ENCODE data around the gene SCT.

Gene SCT

GRCh38 chr11:609341-609811, 17.6 kb downstream of the SCT start:
- DNase-seq: no peak

DNA sequence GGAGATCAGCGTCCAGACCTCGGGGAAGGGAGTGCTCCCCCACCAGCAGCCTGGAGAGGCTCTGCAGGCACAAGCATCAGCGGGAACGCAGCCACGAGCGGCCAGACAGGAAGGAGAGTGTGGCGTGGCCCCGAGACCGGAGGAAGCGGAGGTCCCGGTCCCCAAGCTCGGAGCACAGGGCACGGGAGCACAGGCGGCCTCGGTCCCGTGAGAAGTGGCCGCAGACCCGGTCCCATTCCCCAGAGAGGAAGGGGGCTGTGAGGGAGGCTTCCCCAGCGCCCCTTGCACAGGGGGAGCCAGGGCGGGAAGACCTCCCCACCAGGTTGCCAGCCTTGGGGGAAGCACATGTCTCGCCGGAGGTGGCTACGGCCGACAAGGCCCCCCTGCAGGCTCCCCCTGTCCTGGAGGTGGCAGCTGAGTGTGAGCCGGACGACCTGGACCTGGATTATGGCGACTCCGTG, 18.2 kb downstream of the SCT start:
- DNase-seq: no peak

- no peak for DNase-seq
Observed at GRCh38 chr11:607971-608659, 18.9 kb downstream of the SCT start.

GRCh38 chr11:607020-607780, 19.8 kb downstream of the SCT start:
- no peak for DNase-seq

- no peak for DNase-seq
Observed at GRCh38 chr11:606245-606644, 20.7 kb downstream of the SCT start.

GRCh38 chr11:605286-606129, 21.5 kb downstream of the SCT start:
- no peak for DNase-seq

DNA sequence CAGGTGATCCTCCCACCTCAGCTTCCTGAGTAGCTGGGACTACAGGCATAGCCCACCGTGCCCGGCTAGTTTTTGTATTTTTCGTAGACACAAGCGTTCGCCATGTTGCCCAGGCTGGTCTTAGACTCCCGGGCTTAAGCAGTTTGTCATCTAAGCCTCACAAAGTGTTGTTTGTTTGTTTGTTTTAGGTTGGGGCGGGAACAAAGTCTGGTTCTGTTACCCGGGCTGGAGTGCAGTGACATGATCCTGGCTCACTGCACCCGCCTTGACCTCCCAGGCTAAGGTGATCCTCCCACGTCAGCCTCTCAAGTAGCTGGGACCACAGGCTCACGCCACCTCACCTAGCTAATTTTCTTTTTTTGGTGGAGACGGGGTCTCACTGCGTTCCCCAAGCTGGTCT, 23.8 kb downstream of the SCT start:
- DNase-seq: no peak

GRCh38 chr11:601573-602245, 25.3 kb downstream of the SCT start:
- no peak for DNase-seq

GRCh38 chr11:598005-598680, 28.8 kb downstream of the SCT start:
- no peak for DNase-seq

GRCh38 chr11:597166-597725, 29.7 kb downstream of the SCT start:
- DNase-seq: no peak

DNA sequence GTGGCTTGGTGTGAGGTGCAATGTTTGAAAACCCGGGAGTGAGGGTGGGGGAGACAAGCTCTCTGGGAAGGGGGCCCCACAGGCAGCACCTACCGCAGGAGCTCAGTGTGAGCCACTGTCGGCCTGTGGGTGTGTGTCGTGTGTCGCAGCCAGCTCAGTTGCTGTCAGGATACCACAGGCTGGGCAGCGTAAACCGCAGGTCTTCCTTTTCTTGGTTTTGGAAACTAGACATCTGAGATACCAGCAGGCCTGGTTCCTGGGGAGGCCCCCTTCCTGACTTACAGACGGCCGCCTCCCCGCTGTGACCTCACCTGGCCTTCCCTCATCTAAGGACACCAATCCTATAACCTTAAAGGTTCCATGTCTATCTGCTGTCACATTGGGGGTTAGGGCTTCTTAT, 30.6 kb downstream of the SCT start:
- no peak for DNase-seq

DNA sequence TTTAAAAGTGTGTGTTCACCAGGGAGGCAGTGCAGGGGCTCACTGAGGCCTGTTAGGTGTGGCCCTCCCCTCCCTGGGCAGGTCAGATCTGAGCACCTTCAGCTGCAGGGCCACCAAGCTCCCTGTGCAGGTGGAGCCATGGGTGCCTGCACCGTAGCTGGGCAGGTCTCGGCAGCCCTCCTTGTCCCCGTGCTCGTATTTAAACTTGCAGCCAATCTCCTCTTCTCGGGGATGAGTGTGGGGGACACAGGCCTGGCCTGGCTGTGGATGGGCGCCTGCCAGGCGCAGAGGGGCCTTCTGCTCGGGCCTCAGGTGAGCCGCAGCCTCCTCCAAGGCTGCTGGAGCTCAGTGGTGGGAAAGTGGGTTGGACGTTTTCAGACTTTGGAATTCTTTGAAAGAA, 31.6 kb downstream of the SCT start:
- DNase-seq: no peak

GRCh38 chr11:593347-593746, 33.6 kb downstream of the SCT start:
- no peak for DNase-seq

DNA sequence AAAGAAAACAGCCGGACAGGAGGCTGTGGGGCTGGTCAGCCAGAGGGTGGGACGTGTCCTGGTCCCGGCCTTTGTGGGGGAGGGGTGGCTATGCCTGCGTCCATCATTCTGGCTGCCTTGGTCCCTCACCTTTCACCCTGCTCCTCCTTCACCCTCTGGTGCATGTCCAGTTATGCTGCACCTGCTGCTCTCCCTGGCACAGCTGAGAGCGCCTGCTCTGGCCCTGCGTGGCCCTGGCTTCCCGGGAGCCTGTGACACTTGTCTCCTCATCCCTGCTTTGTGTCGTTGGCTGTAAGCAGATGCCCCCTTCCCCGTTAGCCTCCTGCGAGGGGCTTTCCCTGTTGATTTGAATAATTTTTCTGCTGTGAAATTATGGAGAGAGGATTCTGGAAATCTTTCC, 34.1 kb downstream of the SCT start:
- no peak for DNase-seq

DNA sequence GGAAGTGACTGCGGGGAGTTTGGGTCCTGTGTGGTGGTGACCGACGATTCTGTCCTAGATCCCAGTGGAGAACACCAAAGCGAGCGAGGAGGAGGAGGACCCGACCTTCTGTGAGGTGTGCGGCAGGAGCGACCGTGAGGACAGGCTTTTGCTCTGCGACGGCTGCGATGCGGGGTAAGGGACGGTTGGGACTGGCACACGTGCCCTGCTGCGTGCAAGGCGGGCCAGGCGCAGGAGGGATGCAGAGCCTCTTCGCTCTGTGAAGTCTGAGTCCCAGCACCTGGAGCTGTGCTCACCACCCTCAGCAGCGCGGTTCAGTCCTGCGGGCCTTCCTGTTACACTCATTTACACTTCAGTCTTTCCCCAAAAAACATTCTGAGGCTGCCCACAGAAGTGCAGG, 34.5 kb downstream of the SCT start:
- no peak for DNase-seq

DNA sequence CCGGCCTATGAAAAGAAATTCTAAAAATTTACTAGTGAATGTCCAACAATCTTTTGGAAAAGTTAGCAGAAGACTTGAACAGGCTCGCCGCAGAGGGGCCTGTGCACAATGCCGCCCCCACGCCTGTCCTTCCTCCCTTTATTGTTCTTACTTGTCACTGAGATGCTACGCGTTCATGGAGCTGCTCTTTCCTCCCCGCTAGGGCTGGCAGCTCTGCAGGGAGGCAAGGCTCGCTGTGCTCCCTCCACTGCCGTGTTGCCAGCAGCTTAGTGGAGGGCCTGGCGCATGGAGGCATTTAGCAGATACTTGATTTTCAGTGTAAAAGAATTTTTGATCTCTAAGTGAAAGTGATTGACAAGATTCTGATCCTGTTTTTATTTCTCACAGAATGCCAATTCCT, 36.0 kb downstream of the SCT start:
- no peak for DNase-seq

DNA sequence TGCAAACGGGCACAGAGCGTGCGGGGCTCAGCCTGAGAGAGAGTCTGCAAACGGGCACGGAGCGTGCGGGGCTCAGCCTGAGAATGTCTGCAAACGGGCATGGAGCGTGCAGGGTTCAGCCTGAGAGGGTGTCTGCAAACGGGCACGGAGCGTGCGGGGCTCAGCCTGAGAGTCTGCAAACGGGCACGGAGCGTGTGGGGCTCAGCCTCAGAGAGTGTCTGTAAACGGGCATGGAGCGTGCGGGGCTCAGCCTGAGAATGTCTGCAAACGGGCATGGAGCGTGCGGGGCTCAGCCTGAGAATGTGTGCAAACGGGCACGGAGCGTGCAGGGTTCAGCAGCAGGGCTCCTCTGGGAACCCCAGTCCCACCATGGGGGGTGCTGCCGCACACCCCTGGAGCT, 37.2 kb downstream of the SCT start:
- no peak for DNase-seq

GRCh38 chr11:587978-588380, 39.0 kb downstream of the SCT start:
- peak; percentile 11 to 21 for DNase-seq

DNA sequence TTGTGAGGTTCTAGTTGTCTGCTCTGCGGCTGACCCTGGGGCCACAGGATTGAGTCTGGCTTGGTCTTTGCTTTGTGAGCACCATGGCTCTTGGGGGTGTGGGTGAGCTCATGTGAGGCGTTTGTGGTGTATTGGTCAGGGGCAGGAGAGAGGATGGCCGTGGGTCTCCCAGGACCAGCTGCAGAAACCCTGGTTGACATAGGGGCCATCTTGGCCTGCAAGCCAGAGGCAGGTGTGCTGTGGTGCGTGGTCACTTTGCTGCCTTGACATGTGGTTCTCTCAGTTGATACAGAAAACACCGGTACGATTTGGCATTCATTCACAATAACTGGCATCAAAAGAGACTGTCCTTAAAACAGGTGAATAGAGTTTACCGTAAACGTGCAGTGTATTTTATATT, 39.4 kb downstream of the SCT start:
- no peak for DNase-seq

GRCh38 chr11:586376-587316, 40.3 kb downstream of the SCT start:
- DNase-seq: no peak

DNA sequence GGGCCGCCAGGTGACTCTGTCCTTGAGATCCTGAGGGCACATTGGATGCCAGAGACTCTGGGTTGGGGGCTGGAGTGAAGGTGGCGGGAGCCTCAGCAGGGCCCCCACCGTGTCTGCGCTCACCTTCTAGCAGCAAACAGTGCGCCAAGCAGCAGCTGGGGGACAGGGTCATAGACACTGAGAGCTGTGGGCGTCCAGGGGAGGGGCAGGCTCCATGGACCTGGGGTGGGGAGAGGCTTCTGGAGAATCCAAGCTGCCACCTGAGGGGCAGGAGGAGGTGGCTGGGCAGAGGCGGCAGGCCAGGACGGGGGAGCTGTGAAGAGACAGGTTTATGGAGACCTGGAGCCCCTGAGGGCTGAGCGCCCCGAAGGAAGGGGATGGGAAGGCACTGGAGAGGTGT, 42.7 kb downstream of the SCT start:
- DNase-seq: no peak
